Neuron (in vitro differentiated cells): ENCODE measurements around the gene TET3.

Experiments used
- H2AFZ ChIP-seq: one replicate; pipeline ENCODE4 v1.6.1; 2013; ENCODE audit warnings: low read depth, mild to moderate bottlenecking, inconsistent platforms, low read length, moderate library complexity
- H3K27me3 ChIP-seq: one replicate; pipeline ENCODE4 v1.6.1; 2013; ENCODE audit warnings: low read length; ENCODE audit not compliant: insufficient read depth
- H3K36me3 ChIP-seq: one replicate; pipeline ENCODE4 v1.6.1; 2013; ENCODE audit warnings: low read length; ENCODE audit not compliant: insufficient read depth
- H3K4me1 ChIP-seq: one replicate; pipeline ENCODE4 v1.6.1; 2013; ENCODE audit warnings: low read length; ENCODE audit not compliant: insufficient read depth
- H3K4me3 ChIP-seq: 2 replicates; pipeline ENCODE4 v1.5.1; 2013; ENCODE audit warnings: mild to moderate bottlenecking, low read length, moderate library complexity
- H3K9me3 ChIP-seq: one replicate; pipeline ENCODE4 v1.6.1; 2013; ENCODE audit warnings: low read length

TET3 gene

GRCh38 chr2:73971722-73972121 is 13.0 kb upstream of the TET3 start:
- Histone ChIP-seq H3K4me3 (no peak overlapping the region), H3K9me3 (no peaks in the 10 kb centered on the region), H2AFZ (no peak overlapping the region)

GRCh38 chr2:73972846-73973245 is 11.9 kb upstream of the TET3 start:
- Histone ChIP-seq H3K4me3 (no peak overlapping the region), H3K36me3 (no peaks in the 10 kb centered on the region), H2AFZ (no peak overlapping the region), H3K9me3 (no peaks in the 10 kb centered on the region), H3K4me1 (peaks cover 3% of the 10 kb centered on the region), H3K27me3 (no peaks in the 10 kb centered on the region)

More at GRCh38 chr2:73971722-73972121, 13.0 kb upstream of the TET3 start:
- Histone ChIP-seq H3K4me1 (peaks cover 3% of the 10 kb centered on the region), H3K36me3 (no peaks in the 10 kb centered on the region), H3K27me3 (no peaks in the 10 kb centered on the region)

GRCh38 chr2:73975731-73976130 is 9.0 kb upstream of the TET3 start:
- Histone ChIP-seq H3K4me3 (no peak overlapping the region), H3K4me1 (peaks cover 2% of the 10 kb centered on the region), H3K36me3 (no peaks in the 10 kb centered on the region), H3K27me3 (no peaks in the 10 kb centered on the region), H3K9me3 (no peaks in the 10 kb centered on the region), H2AFZ (no peak overlapping the region)

GRCh38 chr2:73976803-73977202 is 7.9 kb upstream of the TET3 start:
- no peak overlapping the region for H3K4me3 ChIP-seq
- no peaks in the 10 kb centered on the region for H3K36me3 ChIP-seq
- no peaks in the 10 kb centered on the region for H3K27me3 ChIP-seq
- H2AFZ ChIP-seq = no peak overlapping the region
- peaks cover 2% of the 10 kb centered on the region for H3K4me1 ChIP-seq
- H3K9me3 ChIP-seq = no peaks in the 10 kb centered on the region

- Histone ChIP-seq H3K9me3 (no peaks in the 10 kb centered on the region), H2AFZ (no peak overlapping the region), H3K36me3 (no peaks in the 10 kb centered on the region), H3K27me3 (no peaks in the 10 kb centered on the region), H3K4me1 (peaks cover 2% of the 10 kb centered on the region), H3K4me3 (no peak overlapping the region)
These were observed 7.2 kb upstream of the TET3 start for GRCh38 chr2:73977466-73977865.

- Histone ChIP-seq H2AFZ (no peak overlapping the region), H3K27me3 (no peaks in the 10 kb centered on the region), H3K4me1 (peaks cover 9% of the 10 kb centered on the region), H3K4me3 (no peak overlapping the region), H3K36me3 (no peaks in the 10 kb centered on the region), H3K9me3 (no peaks in the 10 kb centered on the region)
These were observed 5.7 kb upstream of the TET3 start for GRCh38 chr2:73979021-73979420.

GRCh38 chr2:73979686-73980085 is 5.0 kb upstream of the TET3 start:
- Histone ChIP-seq H3K4me3 (no peak overlapping the region), H3K4me1 (peaks cover 9% of the 10 kb centered on the region), H3K9me3 (no peaks in the 10 kb centered on the region), H3K27me3 (no peaks in the 10 kb centered on the region), H2AFZ (no peak overlapping the region), H3K36me3 (no peaks in the 10 kb centered on the region)

GRCh38 chr2:73980566-73980965 is 4.1 kb upstream of the TET3 start:
- H3K4me1 ChIP-seq = peaks cover 10% of the 10 kb centered on the region
- no peak overlapping the region for H3K4me3 ChIP-seq
- H3K27me3 ChIP-seq = no peaks in the 10 kb centered on the region
- no peak overlapping the region for H2AFZ ChIP-seq
- H3K9me3 ChIP-seq = no peaks in the 10 kb centered on the region
- H3K36me3 ChIP-seq = no peaks in the 10 kb centered on the region

- H3K4me3 ChIP-seq = peak overlapping the region; percentile 19
- peaks cover 18% of the 10 kb centered on the region for H3K4me1 ChIP-seq
- H3K36me3 ChIP-seq = peaks cover 4% of the 10 kb centered on the region
- no peaks in the 10 kb centered on the region for H3K9me3 ChIP-seq
- H2AFZ ChIP-seq = no peak overlapping the region
- no peaks in the 10 kb centered on the region for H3K27me3 ChIP-seq
These were observed 3.4 kb upstream of the TET3 start for GRCh38 chr2:73981081-73982001.

- Histone ChIP-seq H3K4me1 (peaks cover 26% of the 10 kb centered on the region), H3K27me3 (no peaks in the 10 kb centered on the region), H2AFZ (no peak overlapping the region), H3K36me3 (peaks cover 10% of the 10 kb centered on the region), H3K9me3 (no peaks in the 10 kb centered on the region), H3K4me3 (no peak overlapping the region)
These were observed 2.5 kb upstream of the TET3 start for GRCh38 chr2:73982140-73982617.

- peak overlapping the region; percentile 82 for H3K4me3 ChIP-seq
- H3K36me3 ChIP-seq = peaks cover 18% of the 10 kb centered on the region
- no peaks in the 10 kb centered on the region for H3K9me3 ChIP-seq
- peak overlapping the region; percentile 41 for H2AFZ ChIP-seq
- peaks cover 40% of the 10 kb centered on the region for H3K4me1 ChIP-seq
- H3K27me3 ChIP-seq = no peaks in the 10 kb centered on the region
These were observed 1.1 kb upstream of the TET3 start for GRCh38 chr2:73983322-73984202.

GRCh38 chr2:73984922-73985307 is 205 bp downstream of the TET3 start:
- Histone ChIP-seq H3K27me3 (no peaks in the 10 kb centered on the region), H3K4me3 (peak overlapping the region; percentile 82), H3K9me3 (no peaks in the 10 kb centered on the region), H2AFZ (no peak overlapping the region), H3K36me3 (peaks cover 27% of the 10 kb centered on the region), H3K4me1 (peaks cover 44% of the 10 kb centered on the region)
